ENCODE measurements around the gene KIAA1217.

GRCh38 chr10:24544776-24545175 lies 335.8 kb downstream of the KIAA1217 start:
- no peak for TF ChIP-seq POLR2A (IDR thresholded peaks at IDR 0.05; ENCODE audit: low read length)
- no peak for TF ChIP-seq GATA1 (IDR thresholded peaks at IDR 0.05; ENCODE audit: low read depth, low read length)
